Stimulated activated CD8-positive, alpha-beta memory T cell treated with anti-CD3 and anti-CD28 coated beads, Interleukin-2, amount 100 ng/mL, for 1 hour (primary cell): ENCODE measurements around the gene NEURL1B.
"Not testable (repeated sequence)": the region's sequence is repeated elsewhere in the genome, so short reads cannot be mapped to it uniquely, and the experiment has no call there.

ENCODE experiments used
- DNase-seq, 2 donors: peaks; one replicate each; pipeline ENCODE4 v3.0.0-alpha.2; 2020; ENCODE audit warnings: low read depth in 2 of 2

The NEURL1B gene

GRCh38 chr5:172634106-172634899 lies 6.8 kb upstream of the NEURL1B start:
- DNase-seq, result no peak

DNA sequence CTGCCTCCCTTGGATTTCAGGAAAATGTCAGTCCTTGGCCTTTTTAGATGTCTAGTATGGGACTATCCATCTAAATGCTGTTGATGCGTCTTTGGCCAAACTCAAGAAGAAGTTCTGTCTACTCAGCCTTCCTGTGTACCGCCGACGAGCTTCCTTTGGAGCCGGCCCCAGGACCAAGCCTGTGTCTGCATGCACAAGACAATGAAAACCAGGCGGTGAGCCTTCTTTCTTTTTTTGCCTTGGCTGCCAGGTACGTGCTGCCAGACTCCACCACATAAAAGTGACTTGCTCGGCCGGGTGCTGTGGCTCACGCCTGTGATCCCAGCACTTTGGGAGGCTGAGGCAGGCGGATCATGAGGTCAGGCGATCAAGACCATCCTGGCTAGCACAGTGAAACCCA lies 6.0 kb upstream of the NEURL1B start:
- no peak for DNase-seq

GRCh38 chr5:172636279-172637050 lies 4.6 kb upstream of the NEURL1B start:
- DNase-seq, result no peak

DNA sequence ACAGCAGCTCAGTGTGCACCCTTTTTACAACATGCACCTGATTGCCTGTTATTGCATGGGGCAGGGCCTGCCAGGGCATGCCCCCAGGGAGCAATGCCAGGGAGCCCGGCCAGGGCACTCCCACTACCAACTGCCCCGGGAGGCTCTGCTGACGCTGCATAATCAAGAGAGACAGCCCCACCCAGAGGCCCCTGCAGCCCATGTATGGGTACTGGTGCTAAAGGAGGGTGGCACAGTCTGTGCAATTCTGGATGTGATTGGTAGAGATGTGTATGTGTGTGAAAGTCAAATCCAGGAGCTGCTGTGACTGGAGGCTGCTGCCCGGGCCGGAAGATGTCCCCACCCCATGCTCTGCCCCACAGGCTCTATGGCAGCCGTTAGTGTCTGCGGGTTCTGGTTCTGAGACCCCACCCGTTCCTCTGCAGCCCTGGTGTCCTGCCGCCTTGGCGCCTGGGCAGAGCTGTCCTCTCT lies 3.9 kb upstream of the NEURL1B start:
- DNase-seq, result no peak

GRCh38 chr5:172637740-172638139 lies 3.3 kb upstream of the NEURL1B start:
- no peak for DNase-seq

GRCh38 chr5:172638209-172638768 lies 2.8 kb upstream of the NEURL1B start:
- no peak for DNase-seq

DNA sequence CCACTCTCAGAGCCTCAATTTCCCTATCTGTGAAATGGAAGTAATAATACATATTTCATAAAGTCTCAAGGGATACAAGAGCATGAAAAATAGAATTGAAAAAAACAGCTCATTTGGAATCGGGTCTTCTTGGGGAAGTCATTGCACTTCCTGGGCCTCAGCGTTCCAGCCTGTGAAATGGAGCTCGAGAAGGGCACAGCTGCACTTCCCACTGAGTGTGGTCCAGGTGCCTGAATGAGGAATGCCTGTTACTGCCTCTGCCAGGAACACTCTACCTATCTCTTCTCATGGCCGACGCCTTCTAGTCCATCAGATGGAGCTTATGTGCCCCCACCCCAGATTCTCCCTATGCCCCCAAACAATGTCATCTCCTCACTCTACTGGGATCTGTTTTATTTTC lies 924 bp upstream of the NEURL1B start:
- no peak for DNase-seq

- DNase-seq, result no peak
These were observed 442 bp downstream of the NEURL1B start for GRCh38 chr5:172641359-172642050.

DNA sequence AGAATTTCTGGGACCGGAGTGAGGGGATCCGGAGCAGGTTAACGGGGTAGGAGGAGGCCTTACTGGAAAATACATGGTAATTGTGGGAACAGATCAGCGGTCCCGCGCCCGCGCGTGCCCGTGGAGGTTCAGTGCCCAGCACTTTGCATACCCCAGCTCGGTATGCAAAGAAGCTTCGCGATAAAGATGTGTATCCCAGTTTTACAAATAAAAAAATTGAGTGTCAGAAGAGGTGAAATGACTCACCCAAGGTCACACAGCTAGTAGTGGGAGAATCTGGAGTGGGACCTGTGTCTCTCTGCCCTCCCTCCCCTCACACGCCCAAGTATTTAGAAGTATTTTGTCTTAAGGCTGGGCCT lies 967 bp downstream of the NEURL1B start:
- no peak for DNase-seq

DNA sequence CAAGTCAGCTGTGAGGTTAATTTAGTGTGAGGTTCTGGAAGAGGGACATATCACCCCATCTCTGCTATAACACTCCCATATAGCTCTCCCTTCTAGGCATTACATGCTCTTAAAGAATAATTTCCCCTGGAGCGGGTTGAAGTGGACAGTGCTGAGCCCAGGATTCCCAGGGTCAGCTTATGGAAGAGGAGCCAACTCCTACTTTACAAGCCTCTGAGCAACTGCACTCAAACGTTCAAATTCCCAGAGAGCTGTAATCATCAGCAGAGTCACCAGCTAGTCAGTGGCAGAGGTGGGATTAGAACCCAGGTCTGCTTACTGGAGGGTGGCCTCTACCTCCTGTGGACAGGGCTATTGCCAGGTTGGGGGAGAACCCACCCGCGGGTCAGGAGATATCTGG lies 1.4 kb downstream of the NEURL1B start:
- DNase-seq, result no peak

GRCh38 chr5:172642926-172643871 lies 2.1 kb downstream of the NEURL1B start:
- DNase-seq, result no peak

- DNase-seq, result no peak
These were observed 3.2 kb downstream of the NEURL1B start for GRCh38 chr5:172644266-172644665.

- no peak for DNase-seq
These were observed 3.6 kb downstream of the NEURL1B start for GRCh38 chr5:172644711-172645110.

DNA sequence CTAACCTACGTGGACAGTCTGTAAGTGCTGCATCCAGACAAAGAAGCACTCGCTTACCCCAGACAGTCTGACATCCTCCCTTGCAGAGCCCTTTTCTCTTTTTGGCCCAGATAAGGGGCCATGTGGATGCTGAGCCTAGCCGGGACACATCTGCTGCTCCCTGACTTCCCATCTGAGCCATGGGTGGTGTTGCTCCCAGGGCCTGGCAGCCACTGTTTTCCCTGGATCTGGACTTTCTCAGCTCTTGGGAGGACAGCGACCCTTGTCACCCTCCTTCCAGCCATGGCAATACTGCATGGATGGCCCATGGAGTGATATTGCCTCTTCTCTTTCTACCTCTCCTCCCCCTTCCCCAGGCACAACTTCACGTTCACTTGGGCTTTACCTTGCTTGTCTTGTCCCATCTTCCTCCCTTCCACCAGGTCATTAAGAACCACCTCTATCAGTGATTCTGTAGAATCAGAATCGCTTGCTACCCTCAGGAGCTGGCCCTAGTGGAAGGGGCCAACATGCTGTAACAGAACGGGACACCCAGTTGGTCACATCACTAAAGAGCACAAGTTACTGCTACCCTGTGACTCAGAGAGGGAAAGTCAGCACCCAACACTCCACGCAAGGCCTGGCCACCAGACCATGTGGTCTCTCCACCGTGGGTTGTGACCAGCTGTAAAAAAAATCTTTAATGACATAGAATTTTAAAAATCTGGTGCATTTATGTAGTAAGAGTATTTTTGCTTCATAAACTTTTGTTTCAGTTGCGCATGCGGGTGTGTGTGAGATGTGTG lies 4.4 kb downstream of the NEURL1B start:
- no peak for DNase-seq

DNA sequence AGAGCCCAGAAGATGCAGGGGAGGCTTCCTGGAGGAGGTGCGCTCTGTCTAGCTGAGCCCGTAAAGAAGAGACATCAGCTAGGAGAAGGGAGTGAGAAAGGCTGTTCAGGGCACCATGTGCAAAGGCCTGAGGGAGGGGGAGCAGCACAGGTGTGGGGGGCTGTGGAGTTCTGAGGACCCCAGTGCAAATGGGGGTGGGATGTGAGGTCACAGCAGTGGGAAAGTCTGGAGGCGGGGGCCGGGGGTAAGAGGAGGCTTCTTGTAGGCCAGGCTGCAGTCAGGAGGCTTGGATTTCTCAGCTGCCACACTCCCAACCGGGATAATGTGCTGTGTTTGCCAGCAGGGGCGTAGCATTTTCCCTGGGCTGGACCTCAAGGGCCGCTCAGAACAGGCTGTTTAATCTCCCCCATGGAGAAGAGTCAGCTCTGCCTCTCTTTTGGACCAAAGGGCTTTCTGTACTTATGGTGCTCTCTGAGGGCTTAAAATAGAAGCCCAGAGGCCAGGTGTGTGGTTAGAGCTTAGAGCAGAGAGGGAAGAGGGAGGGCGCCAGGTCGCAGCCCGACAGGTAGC lies 5.7 kb downstream of the NEURL1B start:
- DNase-seq, result no peak

- DNase-seq, result no peak
These were observed 6.4 kb downstream of the NEURL1B start for GRCh38 chr5:172647352-172648012.

GRCh38 chr5:172648013-172648381 lies 6.9 kb downstream of the NEURL1B start:
- no peak for DNase-seq

GRCh38 chr5:172648755-172649154 lies 7.7 kb downstream of the NEURL1B start:
- no peak for DNase-seq

DNA sequence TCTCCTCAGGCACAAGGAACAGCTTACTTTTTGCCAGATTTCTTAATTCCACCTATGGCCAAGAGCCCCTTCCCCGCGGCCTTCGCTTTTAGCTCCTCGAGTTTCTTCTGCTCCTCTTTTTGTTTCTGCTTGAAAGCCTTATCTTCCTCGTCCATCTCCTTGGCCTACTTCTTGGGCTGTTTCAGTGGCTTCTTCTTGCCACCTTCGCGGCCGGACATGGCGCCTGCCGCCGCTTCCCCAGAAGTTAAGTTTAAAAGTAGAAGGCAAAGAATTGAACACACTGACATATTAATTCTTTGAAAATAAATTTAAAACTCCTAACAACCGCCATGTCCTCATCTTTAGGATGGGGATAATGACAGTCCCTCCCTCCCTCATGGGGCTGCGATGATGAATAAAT lies 15.4 kb downstream of the NEURL1B start:
- DNase-seq, result not testable (repeated sequence)
